ENCODE data around the gene FOXA3.

The FOXA3 gene

DNA sequence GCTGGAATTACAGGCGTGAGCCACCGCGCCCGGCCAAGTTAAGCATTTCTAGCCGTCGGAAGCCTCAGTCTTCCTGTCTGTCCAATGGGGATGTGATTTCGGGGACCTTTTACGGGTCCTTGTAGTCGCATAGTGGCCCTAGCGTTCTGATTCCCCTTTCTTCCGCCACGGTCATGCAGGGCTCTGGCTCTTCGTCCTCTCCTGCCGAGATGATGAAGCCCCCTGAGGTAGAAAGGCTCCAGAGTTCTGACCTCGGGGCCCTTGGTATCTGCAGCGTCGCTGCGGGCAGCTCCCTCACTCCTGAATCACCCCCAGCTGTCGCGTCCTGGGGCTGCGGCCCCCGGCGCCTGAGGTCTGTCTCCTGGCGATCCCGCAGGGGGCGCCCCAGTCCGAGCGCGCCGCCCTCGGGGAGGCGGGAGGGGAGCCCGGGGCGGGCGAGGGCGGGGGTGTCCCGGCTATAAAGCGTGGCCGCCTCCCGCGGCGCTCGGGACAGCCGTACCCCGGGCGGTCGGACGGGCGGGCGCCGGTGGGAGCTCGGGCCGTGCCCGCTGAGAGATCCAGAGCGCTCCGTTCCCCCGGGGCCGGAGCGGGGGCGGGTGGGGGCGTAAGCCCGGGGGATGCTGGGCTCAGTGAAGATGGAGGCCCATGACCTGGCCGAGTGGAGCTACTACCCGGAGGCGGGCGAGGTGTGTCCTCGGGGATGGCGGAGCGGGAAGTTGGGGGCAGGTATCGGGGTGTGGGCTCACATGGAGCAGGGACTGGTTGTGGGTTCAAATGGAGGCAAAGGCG lies at the start of gene FOXA3:
Gene FOXA3, plus strand, starts transcription at position 487 of the 789 bp plus-strand sequence. Its CDS starts 131 bp downstream, at position 618.
- DNase-seq (ENCODE audit: low read depth), result no peak

DNA sequence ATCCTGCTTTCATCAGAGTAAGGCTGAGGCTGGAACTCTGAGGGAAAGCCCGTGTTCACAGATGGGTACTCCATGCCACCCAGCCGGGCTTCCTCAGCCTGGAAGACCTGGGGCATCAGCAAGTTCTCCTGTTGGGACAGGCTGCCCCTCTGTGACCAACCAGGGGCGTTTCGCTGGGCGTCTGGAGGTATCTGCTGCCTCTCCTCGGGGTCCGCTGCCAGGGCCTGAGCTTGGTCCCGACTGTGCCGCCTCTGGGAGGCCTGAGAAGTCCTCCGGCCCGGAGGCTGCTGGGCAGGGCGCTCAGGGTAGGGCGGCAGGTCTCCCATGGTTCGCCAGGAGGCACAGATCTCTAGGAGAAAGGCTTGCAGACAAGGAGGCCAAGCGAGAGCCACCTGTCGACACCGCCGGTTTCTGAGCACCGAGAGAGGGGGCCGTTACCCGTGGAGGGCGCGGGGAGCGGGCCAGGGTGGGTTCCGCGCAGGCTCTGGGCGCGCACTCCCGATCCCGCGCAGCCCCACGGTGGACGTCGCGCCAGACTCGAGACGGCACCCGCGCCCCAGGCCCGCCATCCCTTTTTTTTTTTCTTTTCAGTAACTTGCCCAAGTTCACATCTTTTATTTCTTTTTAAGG lies 49.2 kb upstream of the FOXA3 start, which contains the start of gene RSPH6A:
Gene RSPH6A, minus strand, starts transcription at position 458 of the 630 bp plus-strand sequence. Its CDS starts 132 bp downstream, at position 326.
- no peak for DNase-seq (ENCODE audit: low read depth)

DNA sequence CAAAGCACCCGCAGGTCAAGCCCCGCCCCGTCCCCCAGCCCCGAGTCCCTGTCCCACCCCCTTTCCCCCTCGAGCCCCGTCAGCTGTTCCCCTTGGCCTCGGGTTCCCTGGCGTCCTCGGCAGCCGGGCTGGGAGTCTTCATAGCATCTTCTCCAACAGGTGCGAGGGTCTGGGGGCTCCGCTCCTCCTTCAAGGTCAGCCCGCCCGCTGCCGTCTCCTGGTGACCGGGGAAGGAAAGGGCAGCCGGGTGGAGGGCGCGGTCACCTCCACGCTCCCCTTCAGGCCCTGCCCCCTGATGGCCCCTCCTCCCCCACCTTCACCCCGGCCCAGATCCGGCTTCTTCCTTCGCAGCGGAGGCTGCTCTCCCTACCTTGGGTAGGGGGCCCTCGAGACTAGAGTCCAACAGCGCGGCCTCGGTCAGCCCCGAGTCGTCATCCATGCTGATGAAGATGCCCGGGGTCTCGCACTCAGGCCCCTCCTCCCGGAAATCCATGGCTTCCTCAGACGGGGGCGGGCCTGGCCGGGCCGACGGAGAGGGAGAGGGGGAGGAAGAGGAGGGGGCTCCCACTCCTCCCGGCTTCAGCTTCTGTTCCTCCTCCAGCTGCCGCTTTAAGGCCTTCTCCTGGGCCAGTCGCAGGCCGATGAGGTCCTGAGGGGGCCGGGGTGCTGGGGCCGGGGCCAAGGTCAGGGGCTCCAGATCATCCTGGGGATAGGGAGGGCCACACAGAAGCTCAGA lies 48.5 kb upstream of the FOXA3 start:
- no peak for DNase-seq (ENCODE audit: low read depth)

DNA sequence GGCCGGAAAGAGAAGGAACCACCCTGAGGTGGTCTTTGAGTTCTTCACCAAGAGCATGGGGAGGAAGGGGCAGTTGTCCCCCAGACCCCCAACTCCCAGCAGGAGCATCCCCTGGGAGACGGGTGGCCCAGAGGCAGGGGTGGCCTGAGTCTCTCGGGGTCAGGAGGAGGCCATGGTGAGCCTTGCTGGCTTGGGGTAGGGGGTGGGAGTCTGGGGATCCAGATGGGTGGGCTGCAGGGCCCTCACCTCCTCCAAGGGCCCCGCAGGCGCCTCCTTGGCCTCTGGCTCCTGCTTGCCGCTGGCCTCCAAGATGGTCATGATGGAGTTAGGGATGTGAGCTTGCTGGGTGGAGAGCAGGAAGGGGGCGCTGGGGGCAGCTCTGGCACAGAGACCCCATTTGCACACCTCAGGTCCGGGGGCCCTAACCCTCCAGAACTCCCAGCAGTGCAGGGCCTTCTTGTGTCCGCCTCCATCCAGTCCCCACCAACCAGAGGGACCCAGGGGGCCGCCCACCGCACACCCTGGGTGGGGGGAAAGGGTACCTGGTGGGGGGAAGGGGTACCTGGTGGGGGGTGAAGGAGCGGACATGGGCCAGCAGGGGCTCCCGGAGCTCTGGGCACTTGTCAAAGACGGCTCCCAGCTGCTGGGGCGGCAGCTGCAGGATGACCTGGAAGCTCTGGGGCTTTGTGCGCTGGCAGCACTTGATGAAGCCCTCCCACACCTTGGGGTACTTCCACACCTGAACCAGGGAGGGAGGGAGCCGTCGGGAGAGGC lies 47.7 kb upstream of the FOXA3 start:
- no peak for DNase-seq (ENCODE audit: low read depth)

DNA sequence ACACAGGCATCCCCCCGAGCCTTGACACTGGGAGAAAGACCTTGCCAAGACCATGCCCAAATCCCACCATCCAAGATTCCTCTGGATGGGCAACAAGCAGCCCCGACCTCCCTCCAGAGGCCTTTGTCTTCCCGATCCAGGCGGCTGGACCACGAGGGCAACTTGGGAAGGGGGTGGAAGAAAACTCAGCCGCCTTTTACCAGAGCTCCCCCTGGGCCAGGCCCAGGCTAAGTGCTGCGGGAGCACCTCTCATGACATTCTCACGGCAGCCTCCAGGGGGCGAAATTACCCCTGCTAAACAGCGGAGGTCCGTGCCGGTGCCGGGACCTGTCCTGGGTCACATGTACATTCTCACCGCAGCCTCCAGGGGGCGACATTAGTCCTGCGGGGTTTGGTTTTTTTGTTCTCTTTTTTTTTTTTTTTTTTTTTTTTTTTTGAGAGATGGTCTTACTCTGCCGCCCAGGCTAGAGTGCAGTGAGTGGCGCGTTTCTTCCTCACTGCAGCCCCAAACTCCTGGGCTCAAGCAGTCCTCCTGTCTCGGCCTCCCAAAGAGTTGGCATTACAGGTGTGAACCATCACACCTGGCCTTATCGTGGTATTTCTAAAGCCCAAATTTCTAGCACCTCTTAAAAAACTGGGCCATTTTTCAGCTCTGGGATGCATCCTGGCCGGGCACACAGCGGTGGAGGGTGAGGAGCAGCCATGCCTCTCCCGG lies 47.0 kb upstream of the FOXA3 start:
- peak; percentile 98 for DNase-seq (ENCODE audit: low read depth)

DNA sequence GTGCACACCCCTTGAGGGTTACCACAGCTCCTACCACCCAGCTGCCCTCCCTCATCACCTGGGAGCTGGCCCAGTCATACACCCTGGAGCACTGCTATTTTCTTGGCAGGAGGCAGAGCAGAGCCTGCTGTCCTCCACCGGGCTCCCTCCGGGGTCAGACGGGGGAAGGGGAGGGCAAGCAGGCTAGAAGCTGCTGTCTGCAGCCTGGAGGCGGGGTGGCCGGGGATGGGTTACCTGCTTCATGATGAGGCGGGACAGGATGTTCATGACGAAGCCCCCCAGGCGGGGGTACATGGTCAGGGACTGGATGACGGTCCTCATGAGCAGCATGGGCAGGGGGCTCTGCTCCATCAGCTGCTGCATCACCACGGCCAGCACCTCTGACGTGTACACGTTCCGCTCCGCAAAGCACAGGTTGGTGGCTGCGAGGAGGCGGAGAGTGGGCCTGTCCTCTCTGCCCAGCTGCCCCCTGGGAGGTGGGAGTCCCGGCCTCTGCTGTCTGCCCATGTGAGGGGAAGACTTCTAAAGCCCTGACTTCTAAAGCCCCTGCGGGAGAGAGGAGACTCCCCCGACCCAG lies 46.3 kb upstream of the FOXA3 start:
- no peak for DNase-seq (ENCODE audit: low read depth)

DNA sequence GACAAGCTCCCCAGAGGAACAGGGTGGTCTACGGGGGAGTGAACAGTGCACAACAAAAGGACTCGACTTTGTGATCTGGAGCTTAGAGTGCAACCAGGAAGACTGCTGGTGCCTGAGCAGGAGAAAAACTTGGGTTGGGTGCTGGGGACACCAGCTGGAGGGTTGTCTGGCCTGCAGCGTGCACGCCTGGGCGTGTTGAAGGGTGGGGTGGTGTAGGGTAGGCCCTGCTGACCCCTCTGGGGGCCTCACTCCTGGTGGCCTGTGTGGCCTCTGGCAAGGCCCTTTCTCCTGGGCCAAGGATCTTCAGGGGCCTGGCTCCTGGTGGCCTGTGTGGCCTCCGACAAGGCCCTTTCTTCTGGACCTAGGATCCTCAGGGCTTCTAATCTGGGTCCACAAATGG lies 44.4 kb upstream of the FOXA3 start:
- DNase-seq (ENCODE audit: low read depth), result no peak

DNA sequence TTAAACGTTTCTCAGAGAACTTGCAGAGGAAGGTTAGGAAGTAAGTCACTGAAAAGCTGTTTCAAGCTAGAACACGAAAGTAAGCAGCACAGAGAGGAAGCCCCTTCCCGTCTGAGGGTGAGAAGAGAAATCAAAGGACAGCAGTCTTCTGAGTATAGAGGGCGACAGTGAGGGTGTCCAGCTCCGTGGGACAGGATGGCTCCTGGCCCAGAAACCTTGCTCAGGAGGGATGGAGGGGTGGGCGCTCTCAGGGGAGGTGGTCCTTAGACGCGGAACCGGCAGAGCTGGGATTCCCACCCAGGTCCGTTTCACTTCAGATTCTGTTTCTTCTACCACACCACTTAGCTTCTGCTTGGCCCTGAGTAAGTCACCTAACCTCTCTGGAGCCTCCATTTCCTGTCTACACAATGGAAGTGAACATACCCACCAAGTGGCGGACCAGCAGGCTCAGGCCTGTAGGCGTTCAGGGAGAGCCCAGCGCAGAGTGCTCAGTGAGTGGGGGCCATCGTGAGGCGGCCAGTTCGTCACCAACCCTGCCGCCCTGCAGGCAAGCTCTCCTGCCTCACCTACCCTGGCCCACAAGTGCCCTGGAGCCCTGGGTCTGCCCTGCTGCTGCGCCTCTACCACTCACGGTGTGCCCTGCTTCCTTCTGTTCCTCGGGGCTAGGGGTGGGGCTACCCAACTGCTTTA lies 43.6 kb upstream of the FOXA3 start:
- no peak for DNase-seq (ENCODE audit: low read depth)

DNA sequence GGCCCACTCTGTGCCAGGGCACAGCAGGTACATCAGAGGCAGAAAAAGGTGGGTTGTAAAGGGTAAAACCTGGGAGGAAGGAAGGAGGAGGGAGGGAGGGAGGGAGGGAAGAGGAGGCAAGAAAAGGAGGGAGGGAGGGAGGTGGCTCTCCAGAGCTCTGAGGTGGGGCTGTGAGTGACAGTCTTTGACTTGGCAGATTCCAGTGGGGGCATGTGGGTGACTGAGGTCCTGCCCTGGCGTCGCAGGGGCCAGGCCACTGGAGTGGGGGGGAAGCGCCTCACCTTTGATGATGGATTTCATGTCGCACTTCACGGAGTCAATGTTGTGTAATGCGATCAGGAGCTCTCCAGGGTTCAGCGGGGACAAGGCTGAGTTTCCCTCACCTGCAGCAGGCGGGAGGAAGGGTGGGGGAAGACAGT lies 43.0 kb upstream of the FOXA3 start:
- DNase-seq (ENCODE audit: low read depth), result no peak

DNA sequence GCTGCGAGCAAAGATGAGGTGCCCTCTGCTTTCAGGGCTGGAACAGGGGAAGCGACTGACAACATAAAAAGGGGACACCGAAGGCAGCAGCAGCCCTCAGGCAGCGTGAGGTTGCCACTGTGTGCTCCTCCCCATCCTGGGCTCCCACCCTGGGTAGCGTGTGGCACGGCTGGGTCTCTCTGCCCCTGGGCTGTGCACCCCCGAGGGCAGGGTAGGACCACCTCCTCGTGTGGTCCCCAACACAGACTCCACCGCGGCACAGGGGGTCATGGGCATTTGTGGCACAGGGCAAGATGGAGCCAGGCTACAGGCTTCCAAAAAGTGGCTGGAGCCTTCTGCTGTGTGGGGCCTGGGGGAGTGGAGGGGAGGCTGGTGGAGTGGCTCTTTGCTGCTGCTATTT lies 42.6 kb upstream of the FOXA3 start:
- DNase-seq (ENCODE audit: low read depth), result no peak

DNA sequence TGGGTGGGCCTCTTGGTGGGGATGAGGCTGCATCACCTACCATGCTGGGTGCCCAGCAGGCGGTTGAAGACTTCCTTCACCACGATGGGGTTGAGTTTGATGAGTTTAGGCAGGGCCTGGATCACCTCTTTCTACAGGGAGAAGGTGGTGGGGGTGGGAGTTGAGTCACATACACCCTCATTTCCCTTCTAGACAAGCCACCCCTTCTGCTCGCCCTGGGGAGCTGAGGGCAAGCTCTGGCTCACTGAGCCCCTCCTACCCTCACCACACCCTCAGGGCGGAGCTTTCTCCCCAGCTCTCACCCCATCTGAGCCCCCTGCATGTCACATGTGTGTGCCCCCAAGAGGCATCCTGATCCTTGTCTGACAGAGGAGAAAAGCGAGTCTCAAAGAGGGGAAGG lies 41.4 kb upstream of the FOXA3 start:
- DNase-seq (ENCODE audit: low read depth), result no peak

DNA sequence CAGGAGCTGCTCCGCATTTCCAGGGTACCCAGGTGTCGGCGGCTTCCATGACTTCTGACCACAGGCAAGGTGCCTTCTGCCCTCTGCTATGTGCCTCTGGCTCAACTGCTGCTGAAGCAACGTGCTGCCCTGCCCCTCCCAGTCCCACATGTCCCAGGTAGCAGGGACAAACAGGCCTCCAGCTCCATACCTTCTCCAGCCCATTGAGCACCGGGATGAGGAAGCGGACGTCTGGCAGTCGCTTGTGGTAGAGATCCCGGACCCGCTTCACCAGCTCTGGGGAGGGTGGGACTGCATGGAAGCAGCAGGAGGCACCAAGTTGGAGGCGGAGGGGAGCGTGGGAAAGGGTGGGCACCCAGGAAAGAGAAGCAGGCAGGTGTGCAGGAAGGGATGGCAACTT lies 40.9 kb upstream of the FOXA3 start:
- DNase-seq (ENCODE audit: low read depth), result no peak

DNA sequence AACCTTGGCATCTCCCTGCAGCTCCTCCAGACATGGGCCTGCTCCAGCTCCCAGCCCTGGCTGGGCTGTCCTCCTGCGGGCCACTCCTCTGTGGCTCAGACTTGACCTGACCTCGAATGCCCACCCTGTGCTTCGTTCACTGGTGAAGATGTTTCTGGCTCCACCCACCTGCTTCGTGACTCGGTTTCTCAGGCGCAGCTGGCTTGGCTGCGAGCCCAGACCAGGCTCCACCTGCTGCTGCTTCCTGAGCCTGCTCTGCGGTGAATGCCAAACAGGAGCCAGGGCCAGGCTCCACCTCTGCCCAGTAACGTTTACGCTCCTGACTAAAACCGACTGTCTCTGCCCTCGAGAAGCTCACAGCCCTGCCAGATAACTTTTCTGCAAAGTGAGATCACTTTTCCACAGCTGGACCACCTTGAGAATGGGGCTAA lies 40.1 kb upstream of the FOXA3 start:
- DNase-seq (ENCODE audit: low read depth), result no peak

DNA sequence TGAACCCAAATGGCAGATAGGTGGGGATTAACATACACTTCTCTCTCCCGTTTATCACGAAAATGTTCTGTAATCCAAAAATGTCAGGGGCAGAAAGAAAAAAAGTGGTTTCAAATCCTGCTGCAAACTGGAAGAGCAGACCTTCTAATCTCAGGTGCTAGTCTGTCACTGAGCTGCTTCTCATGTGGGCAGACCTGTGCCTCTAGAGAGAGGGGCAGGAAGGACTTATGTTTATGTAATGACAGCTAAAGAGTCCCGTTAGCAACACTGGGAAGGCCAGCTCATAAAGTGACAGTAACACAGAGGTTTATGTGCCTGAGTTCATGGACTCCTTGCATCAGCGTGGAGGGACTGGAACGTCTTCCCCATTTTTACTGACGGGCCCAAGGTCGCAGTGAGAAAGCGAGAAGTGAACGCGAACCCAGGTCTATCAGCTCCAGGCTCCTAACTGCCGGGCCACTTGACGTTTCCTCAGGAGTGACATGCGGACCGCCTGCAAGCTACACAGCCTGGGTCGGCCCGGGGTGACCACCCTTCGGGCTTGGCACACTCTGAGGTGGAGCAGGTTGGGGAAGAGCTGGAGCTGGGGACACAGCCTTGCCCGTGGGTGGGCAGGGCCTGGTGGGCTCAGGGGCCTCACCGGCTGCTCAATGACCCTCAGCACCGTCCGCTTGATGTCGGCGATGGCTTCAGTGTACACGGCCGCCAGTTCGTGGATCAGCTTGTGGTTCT lies 39.4 kb upstream of the FOXA3 start:
- no peak for DNase-seq (ENCODE audit: low read depth)

DNA sequence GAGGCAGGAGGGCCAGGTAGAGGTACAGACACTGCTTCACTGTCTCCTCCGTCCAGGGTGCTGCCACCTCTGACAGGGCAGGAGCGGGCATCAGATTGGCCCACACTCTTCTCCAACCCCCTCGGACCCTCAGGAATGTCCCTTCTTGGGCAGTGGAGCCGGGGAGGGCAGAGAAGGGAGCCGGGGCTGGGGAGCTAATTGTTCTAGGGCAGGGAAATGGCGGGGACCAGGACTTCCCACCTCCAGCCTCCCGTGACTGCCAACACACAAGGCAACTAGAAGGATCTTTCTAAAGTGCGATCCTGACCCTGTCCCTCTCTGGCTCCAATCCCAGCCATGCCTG lies 38.9 kb upstream of the FOXA3 start:
- DNase-seq (ENCODE audit: low read depth), result no peak

DNA sequence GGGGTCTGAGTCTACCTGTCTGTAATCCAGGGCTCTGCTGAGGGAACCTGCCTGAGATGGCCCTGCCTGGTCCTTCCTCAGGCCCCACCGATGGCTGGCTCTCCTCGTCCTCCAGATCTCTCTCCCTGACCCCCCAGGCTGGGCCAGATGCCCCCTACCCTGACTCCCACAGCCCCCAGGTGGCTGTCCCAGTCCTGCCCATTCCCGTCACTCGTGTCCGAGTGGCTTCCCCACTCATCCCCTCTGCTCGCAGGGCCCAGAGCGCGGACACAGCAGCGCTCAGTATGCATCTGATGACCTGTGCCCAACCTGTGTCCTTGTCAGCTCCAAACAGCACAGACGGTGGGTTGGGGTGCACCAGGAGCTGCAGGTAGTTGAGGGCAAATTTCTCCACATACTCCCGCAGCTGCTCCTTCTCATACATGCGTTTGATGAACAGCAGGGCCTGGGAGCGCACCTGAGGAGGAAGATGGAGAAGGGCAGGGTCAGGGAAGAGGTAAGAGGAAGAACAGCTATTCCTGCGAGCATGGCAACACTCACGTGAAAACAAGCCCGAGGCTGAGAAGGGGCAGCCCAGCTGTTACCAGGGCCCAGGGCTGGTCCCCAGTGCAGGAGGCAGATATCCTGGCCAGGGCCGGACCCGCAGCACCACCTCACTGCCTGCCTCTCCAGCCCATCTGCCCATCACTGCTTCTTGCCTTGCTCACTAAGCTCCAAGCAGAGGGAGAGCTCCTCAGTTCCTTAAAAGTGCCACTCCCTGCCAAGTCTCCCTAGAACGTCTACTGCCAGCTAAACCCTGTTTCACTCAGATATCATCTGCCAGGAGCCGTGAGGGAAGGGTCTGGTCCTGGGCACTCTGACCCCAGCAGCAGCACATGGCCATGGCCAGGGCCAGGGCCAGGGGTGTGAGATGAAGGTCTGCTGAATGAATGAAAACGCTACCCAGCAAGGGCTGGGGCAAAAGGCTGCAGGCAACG lies 37.9 kb upstream of the FOXA3 start:
- DNase-seq (ENCODE audit: low read depth), result no peak

DNA sequence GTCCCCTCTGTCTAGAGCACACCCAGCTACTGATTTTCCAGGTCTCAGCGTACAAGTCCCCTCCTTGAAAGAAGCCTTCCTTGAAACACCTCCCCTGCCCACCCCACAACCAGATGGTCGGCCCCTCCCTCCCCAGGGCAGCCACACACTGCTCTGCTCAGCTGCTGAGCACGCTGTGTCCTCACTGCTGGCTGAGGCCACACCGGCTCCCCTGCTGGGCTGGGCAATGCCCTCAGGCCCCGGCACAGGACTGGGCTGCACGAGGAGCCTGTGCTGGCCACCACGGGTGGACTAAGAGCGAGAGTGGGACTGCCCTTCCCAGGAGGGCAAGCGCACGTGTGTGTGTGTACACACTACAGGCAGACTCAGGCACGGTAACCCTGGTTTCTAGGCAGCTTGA lies 37.2 kb upstream of the FOXA3 start:
- no peak for DNase-seq (ENCODE audit: low read depth)

DNA sequence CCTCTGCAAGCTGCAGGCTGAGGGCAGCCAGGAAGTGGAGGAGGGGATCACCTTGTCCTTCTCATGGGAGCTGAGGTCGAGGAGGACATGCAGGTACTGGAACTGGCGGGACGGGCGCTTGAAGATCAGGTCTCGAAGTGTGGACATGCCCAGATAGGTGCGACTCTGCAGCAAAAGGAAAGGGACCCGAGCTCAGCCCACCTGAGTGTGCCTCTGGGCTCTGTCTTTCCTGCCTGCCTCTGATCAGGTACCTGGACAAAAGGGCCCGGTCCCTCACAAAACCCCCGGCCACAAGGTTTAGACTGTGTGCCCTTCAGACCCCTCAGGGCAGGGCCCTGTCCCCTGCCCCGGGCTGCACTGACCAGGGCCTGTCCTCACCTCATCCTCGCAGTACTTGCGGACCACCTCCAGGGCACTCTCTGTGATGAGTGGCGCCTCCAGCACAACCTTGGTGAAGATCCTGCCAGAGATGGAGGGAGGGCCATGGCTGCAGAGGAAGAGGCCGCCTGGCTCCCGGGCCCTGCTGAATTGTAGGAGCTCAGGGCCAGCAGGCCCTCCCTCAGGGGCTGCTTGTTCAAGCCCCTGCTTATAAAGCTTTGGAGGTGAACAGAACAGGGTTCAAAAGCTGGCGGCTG lies 36.5 kb upstream of the FOXA3 start:
- no peak for DNase-seq (ENCODE audit: low read depth)
